Measurements from ENCODE around the gene KRT7.

DNA sequence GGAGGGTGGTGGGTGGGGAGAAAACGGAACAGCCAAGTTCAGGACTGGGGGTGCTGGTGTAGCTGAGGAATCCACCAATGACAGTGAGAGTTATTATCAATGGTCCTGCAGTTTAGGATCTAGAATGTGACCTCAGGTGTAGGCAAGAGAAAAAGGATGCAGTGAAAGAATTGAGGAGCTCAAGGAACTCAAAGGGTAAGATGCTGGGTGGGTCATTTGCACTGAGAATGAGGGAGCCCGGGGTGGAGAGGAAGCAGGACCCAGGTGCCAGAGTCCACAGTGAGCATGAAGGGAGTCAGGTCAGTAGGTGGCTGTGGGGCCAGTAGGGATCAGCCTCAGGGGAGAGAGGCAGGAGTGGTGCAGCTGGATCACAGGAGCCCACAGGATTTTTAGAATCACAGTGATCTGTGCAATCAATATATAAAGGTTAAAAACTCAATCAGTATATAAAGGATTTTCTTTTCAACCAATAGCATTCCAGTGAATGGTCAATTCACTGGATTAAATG is 3.2 kb upstream of the KRT7 start:
- TF ChIP-seq SUZ12 (IDR thresholded peaks at IDR 0.05; ENCODE audit: extremely low read depth, insufficient read depth, insufficient read length): no peak
- no peak for TF ChIP-seq YY1 (IDR thresholded peaks at IDR 0.05; ENCODE audit: insufficient read depth, insufficient read length)
